DLD1 (cell line): ENCODE results near the gene MTIF2.
"Not testable (repeated sequence)": the region's sequence is repeated elsewhere in the genome, so short reads cannot be mapped to it uniquely, and the experiment has no call there.

Experiments
- in situ Hi-C: cut with HindIII; loops from 2 replicates; pipeline ENCODE4 v1.10.0; 2017; ENCODE audit warnings: low sequenced_read_pairs

Gene MTIF2

DNA sequence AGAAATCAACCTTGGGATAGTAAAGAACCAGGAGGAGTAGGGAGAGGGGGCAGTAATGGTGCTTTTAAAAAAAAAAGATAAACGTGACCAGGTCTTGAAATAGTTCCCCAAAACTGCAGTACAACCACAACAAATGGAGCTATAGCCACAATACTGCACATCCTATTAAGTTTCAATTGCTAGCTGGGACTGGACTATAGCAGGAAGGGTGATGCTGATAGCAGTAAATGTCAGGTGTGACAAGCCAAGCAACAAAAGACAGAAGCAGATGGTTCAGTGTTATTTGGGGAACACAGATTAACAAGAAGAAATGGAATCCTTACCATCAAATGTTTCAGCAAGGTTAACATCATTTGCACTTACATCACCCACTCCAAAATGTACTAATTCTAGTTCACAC lies 26.4 kb downstream of the MTIF2 start:
- in situ Hi-C loops, result no loop called here

DNA sequence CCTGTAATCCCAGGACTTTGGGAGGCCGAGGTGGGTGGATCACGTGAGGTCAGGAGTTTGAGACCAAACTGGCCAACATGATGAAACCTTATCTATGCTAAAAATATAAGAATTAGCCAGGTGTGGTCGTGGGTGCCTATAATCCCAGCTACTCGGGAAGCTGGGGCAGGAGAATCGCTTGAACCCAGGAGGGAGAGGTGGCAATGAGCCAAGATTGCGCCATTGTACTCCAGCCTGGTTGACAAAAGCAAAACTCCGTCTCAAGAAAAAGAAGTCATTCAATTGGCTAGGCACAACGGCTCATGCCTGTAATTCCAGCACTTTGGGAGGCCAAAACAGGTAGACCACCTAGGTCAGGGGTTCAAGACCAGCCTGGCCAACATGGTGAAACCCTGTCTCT lies 27.4 kb downstream of the MTIF2 start:
- in situ Hi-C loops, result not testable (repeated sequence)

DNA sequence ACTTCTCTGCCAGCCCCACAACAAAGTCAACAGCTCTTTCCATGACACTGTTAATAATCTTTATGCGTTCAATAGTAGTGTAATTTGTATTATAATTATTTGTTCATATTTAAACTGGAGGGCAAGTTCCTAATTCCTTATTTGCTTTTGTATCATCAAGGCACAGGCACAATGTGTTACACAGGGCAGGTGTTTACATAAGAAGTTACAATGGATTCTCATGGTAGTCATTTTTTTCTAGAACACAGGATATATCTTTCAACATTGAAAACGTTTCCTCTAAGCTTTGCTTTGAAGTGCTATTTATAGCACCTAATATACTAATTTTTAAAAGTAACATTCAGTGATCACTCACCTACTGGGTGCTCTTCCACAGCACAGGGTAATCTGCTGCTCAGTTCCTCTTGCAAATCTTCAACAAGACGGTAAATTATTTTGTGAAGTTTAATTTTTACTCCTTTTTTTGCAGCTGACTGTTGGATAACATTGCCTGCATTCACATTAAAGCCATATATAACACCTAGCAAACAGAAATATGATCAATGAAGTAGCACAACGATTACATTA lies 29.3 kb downstream of the MTIF2 start:
- in situ Hi-C loops, result no loop called here

DNA sequence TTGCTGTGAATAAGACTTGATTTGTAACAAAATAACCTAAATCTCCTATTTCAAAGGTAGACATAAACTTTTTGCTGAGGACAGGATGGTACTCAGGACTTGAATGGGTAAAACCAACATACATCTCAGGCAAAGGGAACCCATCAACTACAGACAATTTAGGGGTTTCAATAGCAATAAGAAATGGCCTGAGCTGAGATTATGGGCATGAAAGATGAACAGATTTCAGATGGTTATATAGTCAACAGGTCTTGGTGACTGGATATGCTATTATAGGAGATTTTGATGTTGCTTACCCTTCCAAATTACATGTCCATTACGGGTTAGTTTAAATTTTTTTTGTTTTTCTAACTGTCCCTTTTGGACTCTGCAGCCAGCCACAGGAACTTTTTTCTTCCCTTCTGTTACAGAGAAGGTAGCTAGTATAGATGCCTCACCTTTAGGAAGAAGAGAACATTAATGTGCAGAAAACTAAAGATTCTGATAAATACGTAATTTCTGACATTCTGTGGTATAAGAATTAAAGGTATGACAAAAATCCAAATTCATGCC lies 32.0 kb downstream of the MTIF2 start:
- in situ Hi-C loops, result no loop called here

DNA sequence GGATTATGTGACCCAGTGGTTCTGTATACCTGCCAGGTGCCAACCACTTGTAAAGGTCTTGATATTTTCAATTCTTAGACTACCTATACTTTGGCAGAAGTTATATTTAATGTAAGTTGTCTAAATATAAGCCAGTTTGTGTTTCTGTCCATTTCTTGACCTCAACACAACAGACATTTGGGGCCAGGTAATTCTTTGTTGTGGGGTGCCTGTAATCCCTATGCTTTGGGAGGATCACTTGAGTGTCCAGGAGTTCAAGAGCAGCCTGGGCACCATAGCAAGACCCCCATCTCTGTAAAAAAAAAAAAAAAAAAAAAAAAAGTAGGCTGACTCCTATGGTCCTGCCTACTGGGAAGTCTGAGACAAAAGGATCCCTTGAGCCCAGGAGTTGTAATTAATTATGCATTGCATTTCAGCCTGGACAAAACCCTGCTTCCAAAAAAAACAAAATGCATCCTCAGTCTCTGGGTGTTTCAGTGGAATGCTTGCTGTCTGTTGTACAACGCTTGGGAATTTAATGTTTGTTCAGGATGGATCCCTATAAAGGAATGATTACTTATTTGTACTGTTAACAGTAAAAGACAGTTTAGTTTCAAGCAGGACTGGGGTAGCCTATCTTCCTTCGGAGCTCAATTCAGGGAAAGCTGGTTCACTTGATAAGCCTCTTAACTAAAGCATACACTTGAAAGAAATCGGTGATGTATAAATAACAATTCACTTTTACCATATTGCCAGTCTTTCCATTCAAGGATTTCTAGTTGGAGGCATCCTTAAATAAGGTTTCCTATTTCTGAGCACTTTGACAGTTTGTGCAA lies 33.1 kb downstream of the MTIF2 start:
- in situ Hi-C loops, result no loop called here

DNA sequence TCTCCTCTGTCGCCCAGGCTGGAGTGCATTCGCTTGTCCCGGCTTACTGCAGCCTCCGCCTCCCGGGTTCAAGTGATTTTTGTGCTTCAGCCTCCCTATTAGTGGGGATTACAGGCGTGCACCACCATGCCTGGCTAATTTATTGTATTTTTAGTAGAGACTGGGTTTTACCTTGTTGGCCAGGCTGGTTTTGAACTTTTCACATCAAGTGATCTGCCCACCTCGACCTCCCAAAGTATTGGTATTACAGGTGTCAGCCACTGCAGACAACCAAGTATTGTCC lies 35.4 kb downstream of the MTIF2 start:
- in situ Hi-C loops, result no loop called here

DNA sequence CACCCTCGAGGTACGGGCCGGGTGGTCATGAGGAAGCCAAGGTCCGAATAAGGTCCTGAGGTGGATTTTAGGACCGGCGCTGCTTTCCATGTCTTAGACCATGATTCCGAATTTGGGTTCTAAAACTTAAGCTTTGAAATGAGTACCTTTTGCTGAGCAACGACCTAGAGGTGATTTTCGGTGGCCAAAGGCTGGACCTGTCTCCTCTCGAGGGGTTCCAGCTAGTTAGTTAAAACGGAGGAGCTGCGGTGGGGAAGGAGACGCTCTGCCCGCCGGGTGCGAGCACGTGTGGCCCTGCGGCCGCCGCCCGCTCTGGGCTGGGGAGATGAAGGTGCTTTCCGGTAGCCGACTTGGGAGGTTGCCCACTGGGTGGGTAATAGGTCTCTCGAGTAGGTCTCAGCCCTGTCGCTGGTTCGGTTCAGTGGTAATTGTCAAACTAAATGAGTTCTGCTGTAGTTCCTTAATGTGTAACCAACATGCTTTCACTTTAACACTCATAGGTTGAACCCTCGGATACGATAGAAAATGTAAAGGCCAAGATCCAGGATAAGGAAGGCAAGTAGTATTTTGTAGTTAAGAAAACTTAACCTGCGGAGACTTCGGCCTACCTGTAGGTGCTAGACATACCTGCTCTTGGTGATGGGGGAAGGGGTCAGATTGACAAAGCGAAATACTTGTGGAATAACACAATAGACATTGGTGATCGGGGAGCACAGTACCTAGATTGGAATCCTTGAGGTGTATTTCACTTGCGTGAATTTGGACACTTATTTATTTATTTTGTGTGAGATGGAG lies 36.0 kb downstream of the MTIF2 start:
- in situ Hi-C loops, result no loop called here

DNA sequence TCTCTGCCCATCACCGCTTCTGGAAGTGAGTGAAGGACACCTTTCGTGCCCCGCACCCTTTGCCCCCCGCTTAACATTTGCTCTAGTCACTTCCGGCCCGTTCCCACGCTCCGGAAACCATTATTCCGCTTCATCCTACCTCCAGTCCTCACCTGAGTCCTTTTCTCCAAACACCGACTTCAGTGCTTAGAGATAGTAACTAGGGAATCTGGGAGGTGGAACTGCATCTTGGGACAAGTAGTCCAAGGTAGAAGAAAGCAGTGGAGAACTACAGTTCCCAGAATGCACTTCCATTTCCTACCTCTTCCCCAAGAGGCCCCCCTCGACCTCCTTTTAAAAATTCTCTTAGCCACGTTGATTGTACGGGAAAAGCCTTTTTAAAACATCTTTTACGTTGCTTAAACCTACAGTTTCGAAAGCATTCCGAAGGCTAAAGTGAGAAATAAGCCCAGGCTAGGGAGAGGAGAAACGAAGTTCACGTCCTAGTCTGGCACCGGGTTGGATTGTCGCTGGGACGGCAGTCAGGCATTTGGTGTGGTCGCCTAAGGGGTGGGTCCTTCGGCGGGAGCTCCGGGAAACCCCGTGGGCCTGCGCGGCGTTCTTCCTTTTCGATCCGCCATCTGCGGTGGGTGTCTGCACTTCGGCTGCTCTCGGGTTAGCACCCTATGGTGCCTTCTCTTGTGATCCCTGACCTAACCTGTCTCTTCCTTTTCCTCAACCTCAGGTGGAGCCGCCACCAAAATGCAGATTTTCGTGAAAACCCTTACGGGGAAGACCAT lies 36.8 kb downstream of the MTIF2 start, which contains the start of the genes CLHC1 and RPS27A:
Gene CLHC1, minus strand, starts transcription at position 210 of the 779 bp plus-strand sequence. CDS start 9,882 bp downstream, outside the sequence.
Gene RPS27A, plus strand, starts transcription at position 605 of the 779 bp plus-strand sequence. Its CDS starts 137 bp downstream, at position 742.
- in situ Hi-C loops, result no loop called here

DNA sequence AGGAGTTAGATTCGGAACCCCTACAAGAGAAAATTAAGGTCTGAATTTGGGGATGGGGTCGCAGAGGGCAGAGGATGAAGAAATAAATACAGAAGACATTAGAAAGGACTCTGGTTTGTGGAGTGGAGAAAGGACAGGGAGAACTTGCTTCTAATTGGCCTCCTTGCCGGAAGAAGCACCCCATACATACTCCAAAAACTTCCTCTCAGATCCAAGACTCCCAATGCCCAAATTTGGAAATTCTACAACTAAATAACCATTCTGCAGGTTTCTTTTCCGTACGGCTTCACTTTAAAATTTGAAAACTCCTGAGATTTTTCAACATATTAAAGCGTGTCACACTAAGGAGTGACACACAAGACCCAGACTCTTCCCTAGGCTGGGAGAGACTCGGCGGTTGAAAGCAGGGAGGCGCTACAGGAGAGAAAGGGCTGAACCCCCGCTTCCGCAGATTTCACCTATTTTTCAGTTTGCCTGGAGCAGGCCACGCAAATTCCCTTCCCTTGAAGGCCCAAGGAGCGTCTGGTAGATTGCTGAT lies 37.4 kb downstream of the MTIF2 start:
- in situ Hi-C loops, result no loop called here

DNA sequence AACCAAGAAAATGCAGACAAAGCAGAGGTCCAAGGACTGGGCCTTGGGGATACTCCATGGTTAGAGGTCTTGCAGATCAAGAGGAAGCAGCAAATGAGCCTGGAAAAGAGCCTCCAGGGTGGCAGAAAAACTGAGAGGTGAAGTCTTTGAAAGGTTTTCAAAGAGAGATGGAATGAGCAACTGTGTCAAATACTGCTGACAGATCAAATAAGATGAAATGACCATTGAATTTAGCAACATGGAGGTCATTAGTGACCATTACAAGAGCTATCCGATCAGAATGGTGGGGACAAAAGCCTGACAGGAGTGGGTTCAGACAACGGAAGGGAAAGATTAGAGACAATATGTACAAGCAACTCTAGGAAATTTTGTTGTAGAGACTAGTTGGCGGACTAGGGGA lies 38.5 kb downstream of the MTIF2 start:
- in situ Hi-C loops, result no loop called here

DNA sequence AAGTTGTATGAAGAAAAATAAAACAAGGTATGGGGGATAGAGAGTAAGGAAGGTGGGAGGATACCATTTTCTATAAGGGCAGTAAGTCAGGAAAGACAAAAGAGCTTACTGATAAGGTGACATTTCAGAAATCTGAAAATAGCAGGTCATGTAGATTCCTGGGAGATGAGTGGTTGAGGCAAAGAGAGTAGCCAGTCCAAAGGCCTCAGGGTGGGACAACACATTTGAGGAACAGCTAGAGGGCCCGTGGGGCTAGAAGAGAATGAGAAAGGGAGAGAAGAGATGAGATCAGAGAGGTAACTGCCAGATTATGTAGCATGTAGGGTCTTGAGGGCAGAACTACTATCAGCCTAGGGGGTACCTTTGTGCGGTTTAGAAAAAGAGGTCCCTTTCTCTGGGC lies 39.8 kb downstream of the MTIF2 start:
- in situ Hi-C loops, result no loop called here

DNA sequence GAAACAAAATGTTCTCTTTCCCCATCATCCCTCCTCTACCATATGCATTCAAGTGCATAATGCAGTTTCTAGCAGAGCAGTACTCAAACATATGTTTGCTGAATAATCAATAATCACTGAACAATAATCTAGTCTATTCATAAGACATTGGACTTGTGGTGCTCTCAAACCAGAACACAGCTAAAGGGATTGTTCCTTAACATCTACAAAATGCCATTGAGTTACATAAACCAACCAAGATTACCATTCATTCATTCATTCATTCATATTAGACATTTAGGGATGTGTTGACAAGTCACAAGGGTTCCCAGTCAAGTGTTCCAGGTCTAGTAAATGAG lies 40.8 kb downstream of the MTIF2 start:
- in situ Hi-C loops, result no loop called here

DNA sequence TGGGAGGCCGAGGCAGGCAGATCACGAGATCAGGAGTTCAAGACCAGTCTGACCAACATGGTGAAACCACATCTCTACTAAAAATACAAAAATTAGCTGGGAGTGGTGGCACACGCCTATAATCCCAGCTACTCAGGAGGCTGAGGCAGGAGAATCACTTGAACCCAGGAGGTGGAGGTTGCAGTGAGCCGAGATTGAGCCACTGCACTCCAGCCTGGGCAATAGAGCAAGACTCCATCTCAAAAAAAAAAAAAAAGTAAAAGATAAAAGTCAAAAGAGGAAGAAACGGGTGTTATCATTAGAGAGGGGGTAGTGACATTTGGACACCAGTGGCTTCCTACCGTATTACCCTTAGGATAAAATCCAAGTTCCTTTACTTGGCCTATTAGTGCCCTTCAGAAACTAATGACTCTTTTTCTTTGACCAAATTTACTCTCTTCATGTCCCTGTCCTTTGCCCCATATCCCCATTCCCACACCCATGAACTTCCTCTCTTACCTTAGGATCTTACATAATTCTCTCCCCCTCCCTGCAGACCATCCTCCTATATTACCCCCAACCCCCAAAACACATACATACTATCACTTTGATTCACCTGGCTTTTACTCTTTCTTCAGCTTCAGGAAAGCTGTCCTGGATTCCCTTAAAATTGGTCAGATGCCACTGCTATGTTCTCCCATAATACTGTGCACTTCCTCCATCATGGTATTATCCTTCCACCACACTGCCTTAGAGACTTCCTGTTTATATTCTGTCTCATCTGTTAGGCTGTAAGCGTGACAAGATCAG lies 41.4 kb downstream of the MTIF2 start:
- in situ Hi-C loops, result not testable (repeated sequence)

DNA sequence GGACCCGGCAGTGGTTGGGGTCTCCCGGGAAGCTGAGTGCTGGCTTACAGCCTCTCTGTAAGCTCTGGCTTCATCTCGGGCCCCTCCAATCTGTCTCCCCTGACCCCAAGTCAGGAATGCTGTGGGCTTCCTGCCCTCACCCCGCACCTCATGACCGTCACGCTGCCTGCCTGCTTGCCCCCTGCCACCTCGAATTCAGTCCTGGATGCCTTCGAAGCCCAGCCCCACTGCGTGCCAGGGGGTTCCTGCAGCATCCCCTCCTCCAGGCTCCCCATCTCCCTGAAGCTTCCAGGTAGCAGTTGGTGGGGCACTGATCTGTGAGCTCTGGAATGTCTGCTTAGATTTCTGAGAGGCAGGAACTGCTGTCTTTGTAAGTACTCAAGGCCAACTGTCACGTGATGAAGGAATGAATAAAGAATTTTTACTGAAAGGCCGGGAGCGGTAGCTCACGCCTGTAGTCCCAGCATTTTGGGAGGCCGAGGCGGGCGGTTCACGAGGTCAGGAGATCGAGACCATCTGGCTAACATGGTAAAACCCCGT lies 43.5 kb downstream of the MTIF2 start:
- in situ Hi-C loops, result no loop called here

DNA sequence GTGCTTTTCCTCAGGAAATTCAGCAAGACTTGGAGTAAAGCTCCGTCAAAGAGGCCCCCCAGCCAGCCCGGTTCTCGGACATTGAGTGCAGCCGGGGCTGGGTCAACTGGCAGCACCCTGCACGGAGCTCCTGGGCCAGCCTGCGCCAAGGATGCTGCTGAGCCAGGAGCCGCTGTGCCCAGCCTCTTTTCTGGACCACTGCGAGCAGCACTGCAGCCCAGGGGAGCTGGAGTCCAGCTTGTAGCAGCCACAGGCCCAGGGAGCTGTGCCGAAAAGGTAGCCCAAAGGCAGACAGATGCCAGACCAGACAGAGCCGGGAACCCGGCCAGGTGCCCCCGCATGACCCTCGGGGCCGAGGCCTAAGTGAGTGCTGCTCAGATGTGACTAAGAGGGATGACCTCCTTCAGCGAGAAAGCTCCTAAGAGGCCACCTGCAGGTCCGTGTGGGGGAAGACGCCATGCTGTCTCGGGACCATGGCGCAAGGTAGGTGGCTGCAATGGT lies 44.2 kb downstream of the MTIF2 start:
- in situ Hi-C loops, result no loop called here

DNA sequence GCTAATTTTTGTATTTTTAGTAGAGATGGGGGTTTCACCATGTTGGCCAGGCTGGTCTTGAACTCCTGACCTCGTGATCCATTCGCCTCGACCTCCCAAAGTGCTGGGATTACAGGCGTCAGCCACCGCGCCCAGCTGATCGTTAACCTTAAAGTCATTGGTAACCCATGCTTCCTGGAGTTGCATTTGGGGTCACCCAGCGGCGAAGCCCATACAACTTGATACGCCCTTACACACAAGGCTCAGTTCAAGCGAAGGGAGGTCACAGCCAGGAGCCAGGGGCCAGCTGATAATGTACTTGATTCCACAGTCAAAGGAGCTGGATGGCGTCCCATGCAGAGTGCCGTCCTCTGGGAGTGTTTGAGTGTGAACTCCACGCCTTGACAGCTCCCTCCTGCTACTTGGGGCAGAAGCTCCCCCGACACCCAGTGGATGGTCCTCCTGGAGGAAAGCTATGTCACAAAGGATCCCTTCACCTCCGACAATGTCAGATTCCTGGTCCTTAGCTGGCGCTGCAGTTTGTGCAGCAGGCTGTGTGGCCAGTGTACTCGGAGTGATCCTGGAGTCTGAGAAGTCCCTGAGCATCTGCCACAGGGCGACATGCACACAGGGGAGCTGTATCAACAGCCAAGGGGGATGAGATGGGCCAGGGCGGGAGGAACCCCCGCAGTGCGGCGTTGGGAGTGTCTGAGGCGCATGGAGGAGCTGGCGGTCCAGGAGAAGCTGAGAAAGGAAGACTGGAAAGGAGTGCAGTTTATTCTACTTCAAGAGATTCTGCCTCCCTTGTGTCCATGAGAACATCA lies 44.9 kb downstream of the MTIF2 start:
- in situ Hi-C loops, result no loop called here

DNA sequence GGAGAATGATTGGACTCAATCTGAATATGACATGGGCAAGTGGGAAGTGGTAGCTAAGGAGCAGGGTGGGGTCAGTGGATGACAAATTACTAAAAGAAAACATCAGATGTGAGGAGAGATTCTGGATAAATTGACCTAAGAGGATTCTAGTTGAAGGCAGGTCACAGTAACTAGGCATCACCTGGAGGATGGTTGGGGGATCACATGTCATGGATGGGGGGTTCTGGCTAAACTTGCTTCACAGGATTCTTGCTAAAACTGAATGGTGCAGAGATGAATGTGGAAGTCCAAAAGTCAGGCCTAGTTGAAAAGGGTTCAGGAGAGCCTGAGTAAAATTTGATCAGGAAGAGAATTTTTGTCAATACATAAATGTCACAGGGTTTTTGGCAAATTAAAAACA lies 55.2 kb downstream of the MTIF2 start:
- in situ Hi-C loops, result no loop called here

DNA sequence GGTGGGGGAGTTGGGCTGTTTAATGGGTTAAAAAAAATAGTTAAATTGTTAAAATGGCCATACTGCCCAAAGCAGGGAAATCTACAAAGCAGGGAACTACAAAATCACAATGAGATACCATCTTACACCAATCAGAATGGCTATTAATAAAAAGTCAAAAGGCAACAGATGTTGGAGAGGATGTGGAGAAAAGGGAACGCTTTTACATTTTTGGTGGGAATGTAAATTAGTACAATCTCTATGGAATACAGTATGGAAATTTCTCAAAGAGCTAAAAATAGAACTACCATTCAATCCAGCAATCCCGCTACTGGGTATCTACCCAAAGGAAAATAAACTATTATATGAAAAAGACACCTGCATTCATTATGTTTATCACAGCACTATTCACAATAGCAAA lies 64.1 kb downstream of the MTIF2 start:
- in situ Hi-C loops, result no loop called here

DNA sequence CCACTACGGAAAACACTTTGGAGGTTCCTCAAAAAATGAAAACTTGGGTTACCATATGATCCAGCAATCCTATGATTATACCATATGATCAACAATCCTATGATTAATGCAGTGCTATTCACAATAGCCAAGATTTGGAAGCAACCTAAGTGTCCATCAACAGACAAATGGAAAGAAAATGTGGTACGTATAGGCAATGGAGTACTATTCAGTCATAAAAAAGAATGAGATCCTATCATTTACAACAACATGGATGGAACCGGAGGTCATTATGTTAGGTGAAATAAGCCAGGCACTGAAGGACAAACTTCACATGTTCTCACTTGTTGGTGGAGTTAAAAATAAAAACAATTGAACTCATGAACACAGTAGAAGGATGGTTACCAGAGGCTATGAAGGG lies 64.5 kb downstream of the MTIF2 start:
- in situ Hi-C loops, result no loop called here
